Transverse colon (tissue), 4 donors: Measurements from ENCODE around the gene CDC42BPG. TPM values are rescaled to one million over a fixed set of nuclear protein-coding genes. Genes with fewer than 3 reads are reported as not detected.

ENCODE experiments used
- DNase-seq: peaks from one replicate; pipeline ENCODE4 v3.0.0-alpha.2; 2019
- H3K27ac ChIP-seq, 4 donors: fragments of 200-600 bp; sonication (generic); 2 replicates each; pipeline ENCODE4 v1.5.1; 2016 to 2018; ENCODE audit warnings: inconsistent platforms in 4 of 4
- H3K27me3 ChIP-seq: fragments of 200-600 bp; sonication (generic); 2 replicates; pipeline ENCODE4 v1.5.1; 2017; ENCODE audit warnings: inconsistent platforms
- H3K36me3 ChIP-seq, 4 donors: fragments of 200-600 bp; sonication (generic); 2 replicates each; pipeline ENCODE4 v1.5.1; 2017 to 2019; ENCODE audit warnings: inconsistent platforms in 4 of 4
- H3K4me1 ChIP-seq, 4 donors: fragments of 200-600 bp; sonication (generic); 2 replicates each; pipeline ENCODE4 v1.5.1; 2017 to 2020; ENCODE audit warnings: inconsistent platforms in 4 of 4
- H3K4me3 ChIP-seq, 4 donors: fragments of 200-600 bp; sonication (generic); 1 replicate in 1 of 4; 2 replicates in 3 of 4; pipeline versions ENCODE4 v1.5.1 to v1.6.1; 2017 to 2019; ENCODE audit warnings: inconsistent platforms in 4 of 4
- H3K9me3 ChIP-seq, 2 donors: fragments of 200-600 bp; sonication (generic); 2 replicates each; pipeline ENCODE4 v1.5.1; 2017 to 2019; ENCODE audit warnings: inconsistent platforms in 2 of 2
- CTCF ChIP-seq, 5 experiments: fragments of 200-600 bp in 3 of 5; fragments of 450-650 bp in 2 of 5; sonication (generic) in 3 of 5; IDR thresholded peaks; 1 replicate in 2 of 5; 2 replicates in 3 of 5; pipeline ENCODE4 v1.5.1; 2016 to 2017; ENCODE audit warnings: antibody characterized with exemption in 5 of 5, inconsistent platforms in 3 of 5, mild to moderate bottlenecking in 2 of 5, moderate library complexity in 1 of 5
- EP300 ChIP-seq: sonication (generic); formaldehyde crosslinking; IDR thresholded peaks from one replicate; pipeline ENCODE4 v1.6.1; 2017; ENCODE audit warnings: antibody characterized with exemption, low read depth
- POLR2A ChIP-seq: fragments of 450-650 bp; IDR thresholded peaks from one replicate; pipeline ENCODE4 v1.6.1; 2016; ENCODE audit warnings: antibody characterized with exemption, mild to moderate bottlenecking, moderate library complexity
- POLR2AphosphoS5 ChIP-seq, 3 donors: sonication (generic); formaldehyde crosslinking; IDR thresholded peaks; one replicate each; pipeline ENCODE4 v1.6.1; 2016; ENCODE audit warnings: antibody characterized with exemption in 3 of 3
- WGBS, 2 donors: methylation state at CpG; one replicate each; pipeline ENCODE4 v1.1.5; 2018; ENCODE audit warnings: low coverage in 1 of 2; 5-methylcytosine and 5-hydroxymethylcytosine counted together
- in situ Hi-C, 4 donors: fragments of 200-750 bp; cut with MboI; loops; one replicate each; pipeline versions ENCODE4 v1.15.0 to v1.15.1; 2017; ENCODE audit warnings: low sequenced_read_pairs in 3 of 4, low pct_ligation_motif_present in 1 of 4, low pct_unique_long_range_greater_than_20kb in 1 of 4
- intact Hi-C: fragments of 100-400 bp; cut with DNase I; formaldehyde crosslinking; loops from one replicate; pipeline ENCODE4 v1.15.1; 2023; ENCODE audit warnings: low total_unique reads
- total RNA-seq, 4 donors: library from RNA; depleted of rRNA; stranded (reverse); fragments of >200 nt; gene quantifications; one replicate each; pipeline ENCODE4 v1.1.0, GENCODE V29; 2016

CDC42BPG gene
- total RNA-seq, 4 donors from 2014 or later: 32.6 to 82.3 (median 46.9) TPM

GRCh38 chr11:64877390-64878222 is 33.2 kb upstream of the CDC42BPG start:
- H3K27me3 ChIP-seq: no peaks in the 10 kb centered on the region
- H3K4me1 ChIP-seq: peaks cover 27 to 61% (median 48%) of the 10 kb centered on the region in 4 donors
- intact Hi-C loops: no loop called here
- peak; percentile 40 for DNase-seq
- H3K36me3 ChIP-seq: peaks cover 0 to 5% (median 0%) of the 10 kb centered on the region in 4 donors
- in situ Hi-C loops: no loop called here
- H3K27ac ChIP-seq: peak overlapping the region; percentile 88 to 98 (median 92)
- no peak for TF ChIP-seq POLR2A
- TF ChIP-seq EP300: no peak
- no peak for TF ChIP-seq POLR2AphosphoS5 (IDR thresholded peaks at IDR 0.05)
- TF ChIP-seq CTCF (IDR thresholded peaks at IDR 0.05): no peak
- no peaks in the 10 kb centered on the region for H3K9me3 ChIP-seq
- peak overlapping the region; percentile 50 to 99 (median 69) for H3K4me3 ChIP-seq
- WGBS, 2 donors: 1% methylated on average over 30 of the region's 41 CpGs; no CpG with 5 or more reads in 1 of the 2 donors

- H3K27me3 ChIP-seq: no peaks in the 10 kb centered on the region
- TF ChIP-seq POLR2A: no peak
- TF ChIP-seq CTCF (IDR thresholded peaks at IDR 0.05): no peak
- TF ChIP-seq EP300: no peak
- peak in 1 of 3 donors; percentile 29 for TF ChIP-seq POLR2AphosphoS5 (IDR thresholded peaks at IDR 0.05)
- in situ Hi-C loops (no loop called here), intact Hi-C loops (no loop called here)
- H3K4me3 ChIP-seq: peak overlapping the region; percentile 50 to 99 (median 69)
- H3K36me3 ChIP-seq: peaks cover 0 to 5% (median 0%) of the 10 kb centered on the region in 4 donors
- 8% methylated on average over 14 of the region's 14 CpGs; no CpG with 5 or more reads in 1 of the 2 donors for WGBS, 2 donors
- H3K9me3 ChIP-seq: no peaks in the 10 kb centered on the region
- H3K4me1 ChIP-seq: peaks cover 34 to 68% (median 55%) of the 10 kb centered on the region in 4 donors
- DNase-seq: peak; percentile 58
- H3K27ac ChIP-seq: peak overlapping the region; percentile 88 to 98 (median 92)
Measured at GRCh38 chr11:64876835-64877341, 32.4 kb upstream of the CDC42BPG start.

- peaks cover 40 to 74% (median 61%) of the 10 kb centered on the region in 4 donors for H3K4me1 ChIP-seq
- no peaks in the 10 kb centered on the region for H3K9me3 ChIP-seq
- H3K36me3 ChIP-seq: peaks cover 0 to 5% (median 0%) of the 10 kb centered on the region in 4 donors
- in situ Hi-C loops: no loop called here
- intact Hi-C loops: no loop called here
- DNase-seq: no peak
- H3K27ac ChIP-seq: peak overlapping the region; percentile 88 to 98 (median 92)
- TF ChIP-seq CTCF (IDR thresholded peaks at IDR 0.05): no peak
- TF ChIP-seq POLR2A: no peak
- TF ChIP-seq POLR2AphosphoS5 (IDR thresholded peaks at IDR 0.05): no peak
- no peak for TF ChIP-seq EP300
- peak overlapping the region; percentile 1 to 72 (median 58) for H3K4me3 ChIP-seq
- no peaks in the 10 kb centered on the region for H3K27me3 ChIP-seq
- 20 to 34% methylated on average over 1 to 11 of the region's 11 CpGs for WGBS, 2 donors
Measured at GRCh38 chr11:64876229-64876750, 31.8 kb upstream of the CDC42BPG start.
